Measurements from ENCODE around the gene PIR.
A peak's percentile ranks its signal among the peaks of the same experiment; 100 is the strongest.

PIR gene

GRCh38 chrX:15512401-15512965 lies 19.4 kb upstream of the PIR start:
- Histone ChIP-seq H3K4me3 (ENCODE audit: low read depth in 1 of 5, low read length in 5 of 5) (no peak overlapping the region), H3K27me3 (ENCODE audit: control insufficient read depth in 5 of 5, insufficient read depth in 4 of 5, low read length in 5 of 5) (peaks cover 0 to 12% (median 5%) of the 10 kb centered on the region in 5 donors), H3K9ac (ENCODE audit: low read length in 5 of 5) (no peak overlapping the region), H3K36me3 (ENCODE audit: control insufficient read depth in 5 of 5, insufficient read depth in 5 of 5, low read length in 5 of 5) (no peaks in the 10 kb centered on the region), H3K27ac (ENCODE audit: low read depth, low read length) (no peak overlapping the region), H3K4me1 (ENCODE audit: control insufficient read depth in 5 of 5, insufficient read depth in 5 of 5, low read length in 5 of 5) (no peaks in the 10 kb centered on the region), H3K9me3 (ENCODE audit: control insufficient read depth in 5 of 5, low read length in 5 of 5) (no peaks in the 10 kb centered on the region)

- H3K27ac ChIP-seq (ENCODE audit: low read depth, low read length), result no peak overlapping the region
- no peaks in the 10 kb centered on the region for H3K4me1 ChIP-seq (ENCODE audit: control insufficient read depth in 5 of 5, insufficient read depth in 5 of 5, low read length in 5 of 5)
- H3K9me3 ChIP-seq (ENCODE audit: control insufficient read depth in 5 of 5, low read length in 5 of 5), result no peaks in the 10 kb centered on the region
- H3K9ac ChIP-seq (ENCODE audit: low read length in 5 of 5), result no peak overlapping the region
- no peak overlapping the region for H3K4me3 ChIP-seq (ENCODE audit: low read depth in 1 of 5, low read length in 5 of 5)
- peaks cover 3 to 14% (median 5%) of the 10 kb centered on the region in 5 donors for H3K27me3 ChIP-seq (ENCODE audit: control insufficient read depth in 5 of 5, insufficient read depth in 4 of 5, low read length in 5 of 5)
- no peaks in the 10 kb centered on the region for H3K36me3 ChIP-seq (ENCODE audit: control insufficient read depth in 5 of 5, insufficient read depth in 5 of 5, low read length in 5 of 5)
Observed at GRCh38 chrX:15511563-15511962, 18.4 kb upstream of the PIR start.

- no peak overlapping the region for H3K27ac ChIP-seq (ENCODE audit: low read depth, low read length)
- no peak overlapping the region for H3K9ac ChIP-seq (ENCODE audit: low read length in 5 of 5)
- no peaks in the 10 kb centered on the region for H3K4me1 ChIP-seq (ENCODE audit: control insufficient read depth in 5 of 5, insufficient read depth in 5 of 5, low read length in 5 of 5)
- peaks cover 3 to 13% (median 6%) of the 10 kb centered on the region in 5 donors for H3K27me3 ChIP-seq (ENCODE audit: control insufficient read depth in 5 of 5, insufficient read depth in 4 of 5, low read length in 5 of 5)
- no peak overlapping the region for H3K4me3 ChIP-seq (ENCODE audit: low read depth in 1 of 5, low read length in 5 of 5)
- no peaks in the 10 kb centered on the region for H3K36me3 ChIP-seq (ENCODE audit: control insufficient read depth in 5 of 5, insufficient read depth in 5 of 5, low read length in 5 of 5)
- H3K9me3 ChIP-seq (ENCODE audit: control insufficient read depth in 5 of 5, low read length in 5 of 5), result no peaks in the 10 kb centered on the region
Observed at GRCh38 chrX:15509845-15510244, 16.7 kb upstream of the PIR start.

GRCh38 chrX:15507005-15507404 lies 13.9 kb upstream of the PIR start:
- H3K27me3 ChIP-seq (ENCODE audit: control insufficient read depth in 5 of 5, insufficient read depth in 4 of 5, low read length in 5 of 5), result peaks cover 10 to 30% (median 18%) of the 10 kb centered on the region in 5 donors
- no peak overlapping the region for H3K27ac ChIP-seq (ENCODE audit: low read depth, low read length)
- no peaks in the 10 kb centered on the region for H3K36me3 ChIP-seq (ENCODE audit: control insufficient read depth in 5 of 5, insufficient read depth in 5 of 5, low read length in 5 of 5)
- H3K9ac ChIP-seq (ENCODE audit: low read length in 5 of 5), result no peak overlapping the region
- no peaks in the 10 kb centered on the region for H3K4me1 ChIP-seq (ENCODE audit: control insufficient read depth in 5 of 5, insufficient read depth in 5 of 5, low read length in 5 of 5)
- H3K4me3 ChIP-seq (ENCODE audit: low read depth in 1 of 5, low read length in 5 of 5), result no peak overlapping the region
- no peaks in the 10 kb centered on the region for H3K9me3 ChIP-seq (ENCODE audit: control insufficient read depth in 5 of 5, low read length in 5 of 5)

GRCh38 chrX:15505101-15505500 lies 12.0 kb upstream of the PIR start:
- Histone ChIP-seq H3K27me3 (ENCODE audit: control insufficient read depth in 5 of 5, insufficient read depth in 4 of 5, low read length in 5 of 5) (peaks cover 10 to 34% (median 19%) of the 10 kb centered on the region in 5 donors), H3K4me3 (ENCODE audit: low read depth in 1 of 5, low read length in 5 of 5) (no peak overlapping the region), H3K4me1 (ENCODE audit: control insufficient read depth in 5 of 5, insufficient read depth in 5 of 5, low read length in 5 of 5) (peaks cover 0 to 6% (median under 1%) of the 10 kb centered on the region in 5 donors), H3K36me3 (ENCODE audit: control insufficient read depth in 5 of 5, insufficient read depth in 5 of 5, low read length in 5 of 5) (no peaks in the 10 kb centered on the region), H3K27ac (ENCODE audit: low read depth, low read length) (no peak overlapping the region), H3K9ac (ENCODE audit: low read length in 5 of 5) (no peak overlapping the region), H3K9me3 (ENCODE audit: control insufficient read depth in 5 of 5, low read length in 5 of 5) (no peaks in the 10 kb centered on the region)

GRCh38 chrX:15504661-15505060 lies 11.5 kb upstream of the PIR start:
- Histone ChIP-seq H3K4me3 (ENCODE audit: low read depth in 1 of 5, low read length in 5 of 5) (no peak overlapping the region), H3K27me3 (ENCODE audit: control insufficient read depth in 5 of 5, insufficient read depth in 4 of 5, low read length in 5 of 5) (peaks cover 10 to 34% (median 16%) of the 10 kb centered on the region in 5 donors), H3K4me1 (ENCODE audit: control insufficient read depth in 5 of 5, insufficient read depth in 5 of 5, low read length in 5 of 5) (peaks cover 0 to 6% (median 2%) of the 10 kb centered on the region in 5 donors), H3K9ac (ENCODE audit: low read length in 5 of 5) (no peak overlapping the region), H3K9me3 (ENCODE audit: control insufficient read depth in 5 of 5, low read length in 5 of 5) (no peaks in the 10 kb centered on the region), H3K36me3 (ENCODE audit: control insufficient read depth in 5 of 5, insufficient read depth in 5 of 5, low read length in 5 of 5) (no peaks in the 10 kb centered on the region), H3K27ac (ENCODE audit: low read depth, low read length) (no peak overlapping the region)

- Histone ChIP-seq H3K4me3 (ENCODE audit: low read depth in 1 of 5, low read length in 5 of 5) (no peak overlapping the region), H3K9ac (ENCODE audit: low read length in 5 of 5) (no peak overlapping the region), H3K27me3 (ENCODE audit: control insufficient read depth in 5 of 5, insufficient read depth in 4 of 5, low read length in 5 of 5) (peaks cover 7 to 34% (median 14%) of the 10 kb centered on the region in 5 donors), H3K27ac (ENCODE audit: low read depth, low read length) (no peak overlapping the region), H3K4me1 (ENCODE audit: control insufficient read depth in 5 of 5, insufficient read depth in 5 of 5, low read length in 5 of 5) (peaks cover 0 to 6% (median 2%) of the 10 kb centered on the region in 5 donors), H3K36me3 (ENCODE audit: control insufficient read depth in 5 of 5, insufficient read depth in 5 of 5, low read length in 5 of 5) (no peaks in the 10 kb centered on the region), H3K9me3 (ENCODE audit: control insufficient read depth in 5 of 5, low read length in 5 of 5) (no peaks in the 10 kb centered on the region)
Observed at GRCh38 chrX:15501506-15501905, 8.4 kb upstream of the PIR start.

GRCh38 chrX:15500497-15500966 lies 7.4 kb upstream of the PIR start, which contains the start of gene BMX:
Gene BMX, plus strand, starts transcription at chrX:15500807. Its CDS starts 7,547 bp downstream, at chrX:15508354.
- H3K36me3 ChIP-seq (ENCODE audit: control insufficient read depth in 5 of 5, insufficient read depth in 5 of 5, low read length in 5 of 5), result no peaks in the 10 kb centered on the region

GRCh38 chrX:15499976-15500375 lies 6.8 kb upstream of the PIR start:
- H3K9me3 ChIP-seq (ENCODE audit: control insufficient read depth in 5 of 5, low read length in 5 of 5), result no peaks in the 10 kb centered on the region
- no peak overlapping the region for H3K27ac ChIP-seq (ENCODE audit: low read depth, low read length)
- peak overlapping the region in 1 of 5 donors; percentile 47 for H3K4me3 ChIP-seq (ENCODE audit: low read depth in 1 of 5, low read length in 5 of 5)
- no peak overlapping the region for H3K9ac ChIP-seq (ENCODE audit: low read length in 5 of 5)
- no peaks in the 10 kb centered on the region for H3K36me3 ChIP-seq (ENCODE audit: control insufficient read depth in 5 of 5, insufficient read depth in 5 of 5, low read length in 5 of 5)
- H3K27me3 ChIP-seq (ENCODE audit: control insufficient read depth in 5 of 5, insufficient read depth in 4 of 5, low read length in 5 of 5), result peaks cover 4 to 31% (median 14%) of the 10 kb centered on the region in 5 donors
- peaks cover 0 to 6% (median 2%) of the 10 kb centered on the region in 5 donors for H3K4me1 ChIP-seq (ENCODE audit: control insufficient read depth in 5 of 5, insufficient read depth in 5 of 5, low read length in 5 of 5)

More at GRCh38 chrX:15500497-15500966, 7.4 kb upstream of the PIR start, which contains the start of gene BMX:
- H3K9ac ChIP-seq (ENCODE audit: low read length in 5 of 5), result no peak within 1 kb of the TSS
- no peak within 1 kb of the TSS for H3K27ac ChIP-seq (ENCODE audit: low read depth, low read length)
- H3K4me1 ChIP-seq (ENCODE audit: control insufficient read depth in 5 of 5, insufficient read depth in 5 of 5, low read length in 5 of 5), result peaks cover 0 to 6% (median 2%) of the 10 kb centered on the region in 5 donors
- H3K9me3 ChIP-seq (ENCODE audit: control insufficient read depth in 5 of 5, low read length in 5 of 5), result no peaks in the 10 kb centered on the region
- peak within 1 kb of the TSS in 3 of 5 donors; percentile 22 to 47 (median 23) for H3K4me3 ChIP-seq (ENCODE audit: low read depth in 1 of 5, low read length in 5 of 5)
- H3K27me3 ChIP-seq (ENCODE audit: control insufficient read depth in 5 of 5, insufficient read depth in 4 of 5, low read length in 5 of 5), result peaks cover 7 to 34% (median 14%) of the 10 kb centered on the region in 5 donors

GRCh38 chrX:15498741-15499140 lies 5.6 kb upstream of the PIR start:
- H3K4me1 ChIP-seq (ENCODE audit: control insufficient read depth in 5 of 5, insufficient read depth in 5 of 5, low read length in 5 of 5), result peaks cover 0 to 6% (median 2%) of the 10 kb centered on the region in 5 donors
- no peaks in the 10 kb centered on the region for H3K9me3 ChIP-seq (ENCODE audit: control insufficient read depth in 5 of 5, low read length in 5 of 5)
- no peak overlapping the region for H3K27ac ChIP-seq (ENCODE audit: low read depth, low read length)

More at GRCh38 chrX:15498741-15499140, 5.6 kb upstream of the PIR start:
- no peaks in the 10 kb centered on the region for H3K36me3 ChIP-seq (ENCODE audit: control insufficient read depth in 5 of 5, insufficient read depth in 5 of 5, low read length in 5 of 5)
- H3K27me3 ChIP-seq (ENCODE audit: control insufficient read depth in 5 of 5, insufficient read depth in 4 of 5, low read length in 5 of 5), result peaks cover 0 to 29% (median 17%) of the 10 kb centered on the region in 5 donors
- no peak overlapping the region for H3K4me3 ChIP-seq (ENCODE audit: low read depth in 1 of 5, low read length in 5 of 5)
- no peak overlapping the region for H3K9ac ChIP-seq (ENCODE audit: low read length in 5 of 5)

Data from subcutaneous abdominal adipose tissue (tissue), 5 donors.